ENCODE measurements around the gene LRFN5. TPM values are rescaled to one million over a fixed set of nuclear protein-coding genes. Genes with fewer than 3 reads are reported as not detected.

Gene LRFN5
- polyA plus RNA-seq, 3 donors, result not detected

DNA sequence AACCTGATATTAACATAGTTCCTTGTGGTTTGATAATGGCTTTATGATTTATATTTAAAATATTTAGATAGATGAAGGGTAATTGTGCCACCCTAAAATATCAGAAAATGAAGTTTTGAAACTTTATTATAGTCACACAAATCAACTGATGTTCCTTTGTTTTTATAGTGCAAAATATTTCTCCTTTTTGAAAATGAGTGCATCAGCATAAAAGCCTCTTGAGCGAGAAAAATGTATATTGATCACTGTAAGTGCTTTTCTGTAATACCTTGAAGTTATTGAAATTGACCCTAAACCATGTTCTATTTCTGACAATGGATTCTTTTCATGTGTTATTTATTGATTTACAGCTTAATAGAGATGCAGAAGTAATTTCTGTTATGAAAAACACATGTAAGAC is 35.0 kb downstream of the LRFN5 start:
- no CpG with 5 or more reads among the region's 1 CpG for WGBS (ENCODE audit: insufficient coverage)
- no peaks in the 10 kb centered on the region for H4K20me1 ChIP-seq (ENCODE audit: insufficient read depth, low read length)
- intact Hi-C loops (cut with micrococcal nuclease), result no loop called here
- no peaks in the 10 kb centered on the region for H3K9me3 ChIP-seq (replicated peaks in 1 of 2; ENCODE audit: control insufficient read depth in 1 of 2, insufficient read depth in 1 of 2, low read length in 2 of 2)
- H3K27ac ChIP-seq (ENCODE audit: low read depth in 1 of 2, low read length in 2 of 2), result no peak overlapping the region
- H3K79me2 ChIP-seq (ENCODE audit: insufficient read depth, low read length), result no peaks in the 10 kb centered on the region
- Mint-ChIP-seq H3K27me3 (ENCODE audit: low read depth in 3 of 3) (no peaks in the 10 kb centered on the region), H3K4me3 (no peak overlapping the region), H3K27ac (no peak overlapping the region), H3K9me3 (no peaks in the 10 kb centered on the region), H3K4me1 (no peaks in the 10 kb centered on the region), H3K36me3 (no peaks in the 10 kb centered on the region)
- H3K4me2 ChIP-seq (replicated peaks; ENCODE audit: extremely low read depth, low read length, poor library complexity, severe bottlenecking), result no peak overlapping the region
- no peak overlapping the region for H3K4me3 ChIP-seq (replicated peaks in 1 of 3; ENCODE audit: low read depth in 2 of 3, low read length in 3 of 3)
- no peak overlapping the region for H3K9ac ChIP-seq (ENCODE audit: insufficient read depth, low read length, poor library complexity, severe bottlenecking)
- TF ChIP-seq, protein P1, sequence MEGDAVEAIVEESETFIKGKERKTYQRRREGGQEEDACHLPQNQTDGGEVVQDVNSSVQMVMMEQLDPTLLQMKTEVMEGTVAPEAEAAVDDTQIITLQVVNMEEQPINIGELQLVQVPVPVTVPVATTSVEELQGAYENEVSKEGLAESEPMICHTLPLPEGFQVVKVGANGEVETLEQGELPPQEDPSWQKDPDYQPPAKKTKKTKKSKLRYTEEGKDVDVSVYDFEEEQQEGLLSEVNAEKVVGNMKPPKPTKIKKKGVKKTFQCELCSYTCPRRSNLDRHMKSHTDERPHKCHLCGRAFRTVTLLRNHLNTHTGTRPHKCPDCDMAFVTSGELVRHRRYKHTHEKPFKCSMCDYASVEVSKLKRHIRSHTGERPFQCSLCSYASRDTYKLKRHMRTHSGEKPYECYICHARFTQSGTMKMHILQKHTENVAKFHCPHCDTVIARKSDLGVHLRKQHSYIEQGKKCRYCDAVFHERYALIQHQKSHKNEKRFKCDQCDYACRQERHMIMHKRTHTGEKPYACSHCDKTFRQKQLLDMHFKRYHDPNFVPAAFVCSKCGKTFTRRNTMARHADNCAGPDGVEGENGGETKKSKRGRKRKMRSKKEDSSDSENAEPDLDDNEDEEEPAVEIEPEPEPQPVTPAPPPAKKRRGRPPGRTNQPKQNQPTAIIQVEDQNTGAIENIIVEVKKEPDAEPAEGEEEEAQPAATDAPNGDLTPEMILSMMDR (IDR thresholded peaks at IDR 0.05), result no peak
- no peak for DNase-seq
- no peak overlapping the region for H2AFZ ChIP-seq (ENCODE audit: insufficient read depth, low read depth, low read length, poor library complexity, severe bottlenecking)
- H3K36me3 ChIP-seq (replicated peaks in 1 of 2; ENCODE audit: control insufficient read depth in 1 of 2, insufficient read depth in 2 of 2, low read length in 2 of 2), result no peaks in the 10 kb centered on the region
- no peaks in the 10 kb centered on the region for H3K4me1 ChIP-seq (ENCODE audit: control insufficient read depth in 1 of 2, insufficient read depth in 2 of 2, low read length in 2 of 2)
- H3K27me3 ChIP-seq (ENCODE audit: control insufficient read depth in 2 of 2, insufficient read depth in 2 of 2, low read length in 2 of 2), result no peaks in the 10 kb centered on the region

DNA sequence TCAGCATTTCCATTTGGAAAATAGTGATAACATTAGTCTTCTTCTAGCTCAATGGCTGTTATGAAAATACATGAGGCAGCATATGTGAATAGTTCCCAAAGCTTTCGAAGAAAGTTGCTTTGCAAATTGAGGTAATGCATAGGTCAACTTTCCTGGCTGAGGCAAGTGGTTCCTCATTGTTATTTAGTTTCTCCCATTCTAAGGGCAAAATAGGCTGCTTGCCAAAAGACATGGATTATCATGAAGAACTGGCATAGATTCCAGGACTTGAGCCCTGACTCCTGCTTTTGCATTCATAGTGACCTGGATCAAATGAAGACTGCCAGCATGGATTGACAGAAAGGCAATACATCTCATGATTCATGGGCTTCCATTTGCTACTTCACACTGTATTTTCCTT is 35.7 kb downstream of the LRFN5 start:
- no peaks in the 10 kb centered on the region for H4K20me1 ChIP-seq (ENCODE audit: insufficient read depth, low read length)
- H3K36me3 Mint-ChIP-seq, result no peaks in the 10 kb centered on the region
- no peaks in the 10 kb centered on the region for H3K27me3 ChIP-seq (ENCODE audit: control insufficient read depth in 2 of 2, insufficient read depth in 2 of 2, low read length in 2 of 2)
- intact Hi-C loops (cut with micrococcal nuclease), result no loop called here
- H3K4me3 Mint-ChIP-seq, result no peak overlapping the region
- TF ChIP-seq, protein P1 (IDR thresholded peaks at IDR 0.05), result no peak
- 100% methylated on average over 1 of the region's 1 CpG for WGBS (ENCODE audit: insufficient coverage)
- no peaks in the 10 kb centered on the region for H3K9me3 Mint-ChIP-seq
- no peaks in the 10 kb centered on the region for H3K27me3 Mint-ChIP-seq (ENCODE audit: low read depth in 3 of 3)
- H3K36me3 ChIP-seq (replicated peaks in 1 of 2; ENCODE audit: control insufficient read depth in 1 of 2, insufficient read depth in 2 of 2, low read length in 2 of 2), result no peaks in the 10 kb centered on the region
- no peaks in the 10 kb centered on the region for H3K4me1 ChIP-seq (ENCODE audit: control insufficient read depth in 1 of 2, insufficient read depth in 2 of 2, low read length in 2 of 2)
- H3K79me2 ChIP-seq (ENCODE audit: insufficient read depth, low read length), result no peaks in the 10 kb centered on the region
- no peak overlapping the region for H3K9ac ChIP-seq (ENCODE audit: insufficient read depth, low read length, poor library complexity, severe bottlenecking)
- no peak overlapping the region for H3K27ac ChIP-seq (ENCODE audit: low read depth in 1 of 2, low read length in 2 of 2)
- H3K27ac Mint-ChIP-seq, result no peak overlapping the region
- H3K4me1 Mint-ChIP-seq, result no peaks in the 10 kb centered on the region
- H3K4me2 ChIP-seq (replicated peaks; ENCODE audit: extremely low read depth, low read length, poor library complexity, severe bottlenecking), result no peak overlapping the region
- H2AFZ ChIP-seq (ENCODE audit: insufficient read depth, low read depth, low read length, poor library complexity, severe bottlenecking), result no peak overlapping the region
- no peak for DNase-seq
- no peak overlapping the region for H3K4me3 ChIP-seq (replicated peaks in 1 of 3; ENCODE audit: low read depth in 2 of 3, low read length in 3 of 3)
- H3K9me3 ChIP-seq (replicated peaks in 1 of 2; ENCODE audit: control insufficient read depth in 1 of 2, insufficient read depth in 1 of 2, low read length in 2 of 2), result no peaks in the 10 kb centered on the region
